ENCODE results near the gene FOXC2. TPM values are rescaled to one million over a fixed set of nuclear protein-coding genes. Genes with fewer than 3 reads are reported as not detected.

The FOXC2 gene
- total and polyA plus RNA-seq, 11 donors: 0.76 to 3.3 (median 1.4) TPM

DNA sequence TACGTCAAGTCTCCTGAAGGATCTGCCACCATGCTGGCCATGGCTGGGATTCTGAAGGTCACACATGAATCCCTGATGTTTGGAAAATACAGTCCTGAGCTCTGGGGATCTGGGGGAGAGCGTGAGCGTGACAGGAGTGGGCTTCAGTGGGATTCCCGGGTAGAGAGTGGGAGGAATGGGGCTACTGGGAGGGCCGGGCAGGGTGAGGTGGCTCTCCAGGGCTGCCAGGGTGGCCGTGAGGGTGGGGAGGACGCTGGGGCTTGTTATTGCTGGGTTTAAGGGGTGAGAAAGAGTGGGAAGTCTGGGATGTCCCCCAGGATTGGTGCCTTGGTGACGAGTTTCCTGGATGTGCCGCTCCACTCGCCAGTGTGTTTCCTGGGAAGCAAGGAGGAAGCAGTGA, 43.0 kb downstream of the FOXC2 start:
- Histone ChIP-seq H3K27me3 (peaks cover 0 to 24% (median 6%) of the 10 kb centered on the region in 9 donors), H3K9me3 (no peaks in the 10 kb centered on the region), H3K36me3 (no peaks in the 10 kb centered on the region), H3K4me3 (no peak overlapping the region), H3K4me1 (peaks cover 0 to 32% (median 5%) of the 10 kb centered on the region in 12 donors), H3K27ac (peak overlapping the region in 1 of 12 donors; percentile 49)
- intact Hi-C loops (cut with DNase I): no loop called here
- 77 to 85% (median 81%) methylated on average over 10 of the region's 10 CpGs for WGBS, 4 donors
- TF ChIP-seq POLR2A (IDR thresholded peaks at IDR 0.05): no peak
- TF ChIP-seq, protein P1, sequence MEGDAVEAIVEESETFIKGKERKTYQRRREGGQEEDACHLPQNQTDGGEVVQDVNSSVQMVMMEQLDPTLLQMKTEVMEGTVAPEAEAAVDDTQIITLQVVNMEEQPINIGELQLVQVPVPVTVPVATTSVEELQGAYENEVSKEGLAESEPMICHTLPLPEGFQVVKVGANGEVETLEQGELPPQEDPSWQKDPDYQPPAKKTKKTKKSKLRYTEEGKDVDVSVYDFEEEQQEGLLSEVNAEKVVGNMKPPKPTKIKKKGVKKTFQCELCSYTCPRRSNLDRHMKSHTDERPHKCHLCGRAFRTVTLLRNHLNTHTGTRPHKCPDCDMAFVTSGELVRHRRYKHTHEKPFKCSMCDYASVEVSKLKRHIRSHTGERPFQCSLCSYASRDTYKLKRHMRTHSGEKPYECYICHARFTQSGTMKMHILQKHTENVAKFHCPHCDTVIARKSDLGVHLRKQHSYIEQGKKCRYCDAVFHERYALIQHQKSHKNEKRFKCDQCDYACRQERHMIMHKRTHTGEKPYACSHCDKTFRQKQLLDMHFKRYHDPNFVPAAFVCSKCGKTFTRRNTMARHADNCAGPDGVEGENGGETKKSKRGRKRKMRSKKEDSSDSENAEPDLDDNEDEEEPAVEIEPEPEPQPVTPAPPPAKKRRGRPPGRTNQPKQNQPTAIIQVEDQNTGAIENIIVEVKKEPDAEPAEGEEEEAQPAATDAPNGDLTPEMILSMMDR (IDR thresholded peaks at IDR 0.05): no peak
- DNase-seq (no peak), ATAC-seq (no peak)

GRCh38 chr16:86610779-86611524, 44.3 kb downstream of the FOXC2 start:
- peak overlapping the region; percentile 24 to 76 (median 52) for H3K27ac ChIP-seq
- H3K4me1 ChIP-seq: peaks cover 0 to 32% (median 5%) of the 10 kb centered on the region in 12 donors
- H3K9me3 ChIP-seq: no peaks in the 10 kb centered on the region
- H3K36me3 ChIP-seq: no peaks in the 10 kb centered on the region
- intact Hi-C loops (cut with DNase I): no loop called here
- no peak for TF ChIP-seq POLR2A (IDR thresholded peaks at IDR 0.05)
- TF ChIP-seq, protein P1 (IDR thresholded peaks at IDR 0.05): no peak
- no peak overlapping the region for H3K4me3 ChIP-seq
- WGBS, 4 donors: 51 to 63% (median 53%) methylated on average over 16 to 18 of the region's 18 CpGs
- ATAC-seq (peak; percentile 23 to 44 (median 34)), DNase-seq (no peak)
- H3K27me3 ChIP-seq: peaks cover 0 to 19% (median 4%) of the 10 kb centered on the region in 9 donors

DNA sequence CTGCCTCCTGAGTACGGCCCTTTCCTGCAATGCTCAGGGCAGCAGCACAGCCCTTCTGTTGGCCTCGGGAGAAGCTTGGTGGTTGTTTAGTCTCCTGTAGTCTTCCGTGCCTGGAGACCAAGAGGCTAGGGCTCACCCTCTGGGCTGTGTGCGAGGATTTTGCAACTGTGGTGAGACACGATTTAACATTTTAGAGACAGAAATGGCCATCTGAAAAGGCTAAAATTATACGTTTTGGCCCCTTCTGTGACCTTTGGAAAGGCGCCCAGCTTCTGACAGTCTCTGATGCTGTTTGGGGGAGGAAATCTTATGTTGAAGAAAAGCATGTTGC, 44.9 kb downstream of the FOXC2 start:
- H3K9me3 ChIP-seq: no peaks in the 10 kb centered on the region
- peaks cover 0 to 32% (median 5%) of the 10 kb centered on the region in 12 donors for H3K4me1 ChIP-seq
- ATAC-seq: peak; percentile 40 to 73 (median 70)
- TF ChIP-seq, protein P1 (IDR thresholded peaks at IDR 0.05): no peak
- TF ChIP-seq POLR2A (IDR thresholded peaks at IDR 0.05): no peak
- peaks cover 0 to 19% (median 4%) of the 10 kb centered on the region in 9 donors for H3K27me3 ChIP-seq
- H3K27ac ChIP-seq: peak overlapping the region in 10 of 12 donors; percentile 32 to 76 (median 56)
- intact Hi-C loops (cut with DNase I): no loop called here
- H3K4me3 ChIP-seq: no peak overlapping the region
- 41 to 54% (median 48%) methylated on average over 7 of the region's 7 CpGs for WGBS, 4 donors
- H3K36me3 ChIP-seq: no peaks in the 10 kb centered on the region
- peak in 4 of 5 donors; percentile 52 to 71 (median 69) for DNase-seq

- peaks cover 0 to 32% (median 5%) of the 10 kb centered on the region in 12 donors for H3K4me1 ChIP-seq
- 58 to 72% (median 68%) methylated on average over 3 of the region's 3 CpGs for WGBS, 4 donors
- peaks cover 0 to 19% (median 4%) of the 10 kb centered on the region in 9 donors for H3K27me3 ChIP-seq
- H3K36me3 ChIP-seq: no peaks in the 10 kb centered on the region
- no peak for DNase-seq
- ATAC-seq: no peak
- TF ChIP-seq, protein P1 (IDR thresholded peaks at IDR 0.05): no peak
- no peak for TF ChIP-seq POLR2A (IDR thresholded peaks at IDR 0.05)
- intact Hi-C loops (cut with DNase I): no loop called here
- H3K9me3 ChIP-seq: no peaks in the 10 kb centered on the region
- no peak overlapping the region for H3K4me3 ChIP-seq
- H3K27ac ChIP-seq: peak overlapping the region in 4 of 12 donors; percentile 51 to 76 (median 73)
These were observed 45.3 kb downstream of the FOXC2 start for GRCh38 chr16:86611941-86612340.

Data from heart left ventricle (tissue), 16 donors.